Effector memory CD4-positive, alpha-beta T cell (primary cell): ENCODE data around the gene UBR3.

Source experiments
- DNase-seq, 3 donors: peaks; one replicate each; pipeline ENCODE4 v3.0.0-alpha.2; 2020
- H3K27ac ChIP-seq: 2 replicates; pipeline ENCODE4 v1.7.0; 2013; ENCODE audit warnings: mild to moderate bottlenecking, low read length, moderate library complexity; ENCODE audit not compliant: insufficient read depth, poor library complexity, severe bottlenecking
- H3K27me3 ChIP-seq: replicated peaks from 2 replicates; pipeline ENCODE4 v1.7.0; 2013; ENCODE audit warnings: mild to moderate bottlenecking, low read length; ENCODE audit not compliant: insufficient read depth, control insufficient read depth, poor library complexity, severe bottlenecking
- H3K36me3 ChIP-seq: 2 replicates; pipeline ENCODE4 v1.7.0; 2013; ENCODE audit warnings: mild to moderate bottlenecking, low read length, moderate library complexity; ENCODE audit not compliant: control insufficient read depth, insufficient read depth
- H3K4me1 ChIP-seq: 2 replicates; pipeline ENCODE4 v1.7.0; 2013; ENCODE audit warnings: low read length, mild to moderate bottlenecking; ENCODE audit not compliant: control insufficient read depth, insufficient read depth, poor library complexity, severe bottlenecking
- H3K4me3 ChIP-seq: 2 replicates; pipeline ENCODE4 v1.7.0; 2013; ENCODE audit warnings: low read length, low read depth, mild to moderate bottlenecking; ENCODE audit not compliant: insufficient read depth, poor library complexity, severe bottlenecking
- H3K9me3 ChIP-seq: 2 replicates; pipeline ENCODE4 v1.7.0; 2013; ENCODE audit warnings: mild to moderate bottlenecking, low read length, moderate library complexity; ENCODE audit not compliant: control insufficient read depth

UBR3 gene

GRCh38 chr2:169980001-169980400 lies 152.7 kb downstream of the UBR3 start:
- H3K9me3 ChIP-seq: no peaks in the 10 kb centered on the region
- no peak overlapping the region for H3K4me3 ChIP-seq
- no peak for DNase-seq
- H3K27ac ChIP-seq: no peak overlapping the region
- peaks cover 7% of the 10 kb centered on the region for H3K36me3 ChIP-seq
- no peaks in the 10 kb centered on the region for H3K4me1 ChIP-seq
- H3K27me3 ChIP-seq: no peaks in the 10 kb centered on the region

DNA sequence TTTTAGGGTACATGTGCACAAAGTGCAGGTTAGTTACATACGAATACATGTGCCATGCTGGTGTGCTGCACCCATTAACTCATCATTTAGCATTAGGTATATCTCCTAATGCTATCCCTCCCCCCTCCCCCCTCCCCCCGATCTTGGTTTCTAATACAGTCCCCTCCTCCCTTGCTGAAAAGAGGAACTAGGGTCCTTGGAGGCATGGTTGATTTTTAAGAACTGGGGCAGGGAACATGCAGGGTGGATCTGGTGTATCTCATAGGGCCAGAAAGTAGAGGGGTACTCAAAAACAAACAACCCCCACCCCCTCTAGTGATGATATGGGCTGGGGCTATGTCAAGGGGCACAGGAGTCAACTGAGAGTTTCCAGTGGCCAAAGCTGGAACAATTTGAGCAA lies 153.4 kb downstream of the UBR3 start:
- no peak overlapping the region for H3K27ac ChIP-seq
- no peaks in the 10 kb centered on the region for H3K9me3 ChIP-seq
- no peak overlapping the region for H3K4me3 ChIP-seq
- H3K27me3 ChIP-seq: no peaks in the 10 kb centered on the region
- H3K4me1 ChIP-seq: no peaks in the 10 kb centered on the region
- no peak for DNase-seq
- H3K36me3 ChIP-seq: peaks cover 7% of the 10 kb centered on the region

DNA sequence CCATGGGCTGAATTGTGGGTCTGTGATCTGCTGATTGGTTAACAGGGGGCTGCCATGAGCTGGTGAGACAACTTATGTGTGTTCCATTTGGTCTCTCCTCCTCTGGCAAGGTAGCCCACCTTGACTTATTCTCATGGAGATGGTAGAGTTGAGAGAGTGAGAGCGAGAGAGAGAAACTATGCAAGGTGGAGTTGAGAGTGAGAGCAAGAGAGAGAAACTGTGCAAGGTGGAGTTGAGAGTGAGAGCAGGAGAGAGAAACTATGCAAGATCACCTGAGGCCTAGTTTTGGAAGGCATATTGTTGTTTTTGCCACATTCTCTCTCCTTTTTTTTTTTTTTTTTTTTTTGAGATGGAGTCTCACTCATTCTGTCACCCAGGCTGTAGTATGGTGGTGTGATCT lies 155.7 kb downstream of the UBR3 start:
- peaks cover 7% of the 10 kb centered on the region for H3K36me3 ChIP-seq
- H3K27ac ChIP-seq: no peak overlapping the region
- H3K4me1 ChIP-seq: no peaks in the 10 kb centered on the region
- DNase-seq: no peak
- H3K9me3 ChIP-seq: no peaks in the 10 kb centered on the region
- H3K4me3 ChIP-seq: no peak overlapping the region
- H3K27me3 ChIP-seq: no peaks in the 10 kb centered on the region

- H3K27ac ChIP-seq: no peak overlapping the region
- no peaks in the 10 kb centered on the region for H3K27me3 ChIP-seq
- no peak for DNase-seq
- no peaks in the 10 kb centered on the region for H3K9me3 ChIP-seq
- no peak overlapping the region for H3K4me3 ChIP-seq
- peaks cover 9% of the 10 kb centered on the region for H3K36me3 ChIP-seq
- H3K4me1 ChIP-seq: no peaks in the 10 kb centered on the region
These were observed 156.3 kb downstream of the UBR3 start for GRCh38 chr2:169983506-169983905.

DNA sequence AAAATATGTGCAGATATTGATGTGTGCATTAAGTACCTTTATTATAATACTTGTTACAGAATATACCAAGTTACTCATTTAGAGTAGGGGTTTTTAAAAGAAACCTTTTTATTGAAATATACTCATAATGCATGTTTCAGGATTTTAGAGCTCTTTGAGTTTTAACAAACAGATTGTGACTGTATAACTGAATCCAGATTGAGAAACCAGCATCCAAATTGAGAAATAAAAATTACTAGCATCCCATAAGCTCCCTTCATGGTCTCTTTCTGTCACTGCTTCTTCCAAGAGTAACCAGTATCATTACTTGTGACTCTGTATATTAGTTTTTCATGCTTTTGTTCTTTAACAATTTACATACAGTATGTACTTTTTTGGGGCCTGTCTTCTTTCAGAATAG lies 156.9 kb downstream of the UBR3 start:
- Histone ChIP-seq H3K4me3 (no peak overlapping the region), H3K27ac (no peak overlapping the region), H3K9me3 (no peaks in the 10 kb centered on the region)

DNA sequence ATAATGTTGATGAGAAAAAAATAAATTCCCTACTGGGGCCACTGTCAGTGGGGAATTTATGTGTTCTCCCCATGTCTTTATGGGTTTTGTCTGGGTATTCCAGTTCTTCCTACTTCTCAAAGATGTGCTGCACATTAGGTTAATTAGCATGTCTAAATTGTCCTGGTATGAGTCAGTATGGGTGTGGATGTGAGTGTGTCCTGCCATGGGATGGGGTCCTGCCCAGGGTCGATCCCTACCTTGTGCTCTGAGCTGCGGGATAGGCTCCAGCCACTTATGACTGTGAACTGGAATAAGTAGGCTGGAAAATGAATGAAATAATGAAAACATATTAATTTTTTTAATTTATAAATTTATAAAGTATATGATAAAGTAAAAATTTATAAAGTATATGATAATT lies 167.5 kb downstream of the UBR3 start:
- Histone ChIP-seq H3K9me3 (no peaks in the 10 kb centered on the region), H3K4me1 (no peaks in the 10 kb centered on the region), H3K4me3 (no peak overlapping the region), H3K27me3 (no peaks in the 10 kb centered on the region), H3K27ac (no peak overlapping the region), H3K36me3 (no peaks in the 10 kb centered on the region)
- DNase-seq: no peak

More for the DNA sequence above, 156.9 kb downstream of the UBR3 start:
- no peaks in the 10 kb centered on the region for H3K27me3 ChIP-seq
- no peaks in the 10 kb centered on the region for H3K4me1 ChIP-seq
- peaks cover 4% of the 10 kb centered on the region for H3K36me3 ChIP-seq
- DNase-seq: no peak

GRCh38 chr2:169997140-169997887 lies 170.1 kb downstream of the UBR3 start:
- H3K27ac ChIP-seq: no peak overlapping the region
- peaks cover 6% of the 10 kb centered on the region for H3K36me3 ChIP-seq
- H3K4me3 ChIP-seq: no peak overlapping the region
- H3K27me3 ChIP-seq: no peaks in the 10 kb centered on the region
- no peaks in the 10 kb centered on the region for H3K4me1 ChIP-seq
- no peaks in the 10 kb centered on the region for H3K9me3 ChIP-seq
- no peak for DNase-seq

DNA sequence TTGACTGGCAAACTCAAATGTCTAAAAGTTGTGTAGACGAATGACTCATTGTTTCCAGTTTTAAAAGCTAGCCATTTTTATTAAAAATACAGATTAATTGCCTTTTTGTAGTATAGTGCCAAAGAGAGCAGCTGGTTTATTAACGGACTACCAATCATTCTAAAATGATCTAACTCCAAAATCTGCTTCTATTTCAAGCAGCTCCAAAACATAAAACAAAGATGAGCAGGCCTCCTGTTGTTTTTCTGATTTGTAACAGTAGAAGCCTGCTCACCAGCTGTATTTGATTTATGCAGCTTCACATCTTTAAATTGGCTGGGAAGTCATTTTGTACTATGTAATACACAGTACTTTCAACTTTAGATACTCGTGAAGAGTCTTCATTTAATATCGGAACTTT lies 171.8 kb downstream of the UBR3 start:
- Histone ChIP-seq H3K27ac (no peak overlapping the region), H3K9me3 (no peaks in the 10 kb centered on the region), H3K4me1 (no peaks in the 10 kb centered on the region), H3K27me3 (no peaks in the 10 kb centered on the region), H3K36me3 (peaks cover 8% of the 10 kb centered on the region), H3K4me3 (no peak overlapping the region)
- no peak for DNase-seq

DNA sequence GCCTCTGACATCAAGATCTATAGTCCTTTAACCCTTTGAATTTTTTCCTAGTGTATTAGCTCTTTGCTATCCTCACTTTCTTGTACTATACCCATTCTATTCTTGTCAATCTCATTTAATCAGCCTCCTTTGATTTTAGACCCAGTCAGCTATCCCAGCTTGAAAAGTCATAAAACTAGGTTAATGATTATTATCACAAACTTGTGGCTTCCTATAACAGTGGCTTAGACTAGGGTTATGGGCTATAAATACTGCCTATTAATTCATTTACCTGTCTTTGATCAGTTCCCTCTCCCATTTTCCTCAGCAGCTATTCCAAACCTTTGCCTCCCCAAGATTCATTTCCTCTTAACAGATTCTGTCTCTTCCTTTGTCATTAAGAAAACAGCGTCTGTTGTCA lies 174.8 kb downstream of the UBR3 start:
- Histone ChIP-seq H3K9me3 (no peaks in the 10 kb centered on the region), H3K4me3 (no peak overlapping the region), H3K36me3 (peaks cover 19% of the 10 kb centered on the region), H3K4me1 (no peaks in the 10 kb centered on the region), H3K27ac (no peak overlapping the region), H3K27me3 (no peaks in the 10 kb centered on the region)
- DNase-seq: no peak

DNA sequence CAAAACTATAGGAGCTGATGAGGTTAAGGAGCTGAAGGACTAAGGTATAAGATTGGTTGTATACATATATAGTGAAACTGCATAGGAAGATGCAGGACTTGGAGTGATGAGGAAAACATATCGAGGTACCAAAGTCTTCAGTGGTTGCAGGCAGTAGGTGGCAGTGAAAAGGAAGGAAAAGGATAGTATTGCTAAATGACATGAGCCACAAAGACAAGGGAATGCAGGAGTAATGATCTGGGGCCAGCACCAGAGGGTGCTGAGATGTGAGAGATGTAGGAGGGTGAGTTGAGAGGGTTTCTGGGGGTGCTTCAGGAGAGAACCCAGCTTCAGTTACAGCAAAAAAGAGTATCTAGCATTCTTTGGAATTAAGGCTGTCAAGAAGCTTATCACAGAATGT lies 178.4 kb downstream of the UBR3 start:
- no peak for DNase-seq
- Histone ChIP-seq H3K27ac (no peak overlapping the region), H3K4me3 (no peak overlapping the region), H3K27me3 (no peaks in the 10 kb centered on the region), H3K9me3 (no peaks in the 10 kb centered on the region), H3K4me1 (no peaks in the 10 kb centered on the region), H3K36me3 (peaks cover 19% of the 10 kb centered on the region)
